WTC11 (cell line): ENCODE measurements around the gene B3GNT4. TPM values are rescaled to one million over a fixed set of nuclear protein-coding genes. Genes with fewer than 3 reads are reported as not detected.
A peak's percentile ranks its signal among the peaks of the same experiment; 100 is the strongest.

Source experiments
- ATAC-seq: fragments of 200-7000 bp; cut with Tn5 transposase; 2 replicates; pipeline ENCODE4 v1.10.0; 2021; ENCODE audit warnings: mild to moderate bottlenecking, moderate library complexity
- CTCF ChIA-PET: fragments of 300-600 bp; sonication (Branson Sonifier 250); formaldehyde crosslinking; loops from one replicate; lab custom pipeline; 2021; ENCODE audit warnings: antibody characterized with exemption; lab: Charles Lee
- POLR2A ChIA-PET: fragments of 350-600 bp; sonication (Branson Sonifier 250); formaldehyde crosslinking; loops from one replicate; lab custom pipeline; 2021; ENCODE audit warnings: antibody characterized with exemption; lab: Charles Lee
- DNase-seq: peaks from one replicate; pipeline ENCODE4 v3.0.0; 2021; ENCODE audit warnings: low spot score
- H3K27ac Mint-ChIP-seq: 2 replicates; pipeline ENCODE4 v1.8.0; 2021; ENCODE audit warnings: mixed read lengths
- H3K27me3 Mint-ChIP-seq: 2 replicates; pipeline ENCODE4 v1.8.0; 2021; ENCODE audit warnings: low read depth, mild to moderate bottlenecking, moderate library complexity, mixed read lengths
- H3K36me3 Mint-ChIP-seq: 2 replicates; pipeline ENCODE4 v1.8.0; 2021; ENCODE audit warnings: mixed read lengths
- H3K4me1 Mint-ChIP-seq: 2 replicates; pipeline ENCODE4 v1.8.0; 2022; ENCODE audit warnings: mixed read lengths
- H3K4me3 Mint-ChIP-seq: 2 replicates; pipeline ENCODE4 v1.8.0; 2021; ENCODE audit warnings: mild to moderate bottlenecking, moderate library complexity, mixed read lengths
- H3K9me3 Mint-ChIP-seq: 2 replicates; pipeline ENCODE4 v1.8.0; 2021; ENCODE audit warnings: mixed read lengths
- AR ChIP-seq: fragments of 250-450 bp; sonication (Bioruptor Pico); IDR thresholded peaks from 2 replicates; pipeline ENCODE4 v1.9.0; 2021; ENCODE audit warnings: mild to moderate bottlenecking
- ATF1 ChIP-seq: sonication (generic); formaldehyde crosslinking; IDR thresholded peaks from 2 replicates; pipeline ENCODE4 v1.8.1; 2023; ENCODE audit warnings: mild to moderate bottlenecking, moderate library complexity, missing genetic modification reagents
- CBFB ChIP-seq: sonication (generic); formaldehyde crosslinking; IDR thresholded peaks from 2 replicates; pipeline ENCODE4 v1.8.1; 2022; ENCODE audit warnings: mild to moderate bottlenecking, low read depth, missing genetic modification reagents
- ESRRA ChIP-seq: sonication (generic); formaldehyde crosslinking; IDR thresholded peaks from 2 replicates; pipeline ENCODE4 v1.8.1; 2022; ENCODE audit warnings: mild to moderate bottlenecking, missing genetic modification reagents, borderline replicate concordance
- FOXK1 ChIP-seq: sonication (generic); formaldehyde crosslinking; IDR thresholded peaks from 2 replicates; pipeline ENCODE4 v1.8.0; 2022; ENCODE audit warnings: mild to moderate bottlenecking, moderate library complexity, missing genetic modification reagents
- FOXP4 ChIP-seq: sonication (generic); formaldehyde crosslinking; IDR thresholded peaks from 2 replicates; pipeline ENCODE4 v1.8.0; 2022; ENCODE audit warnings: mild to moderate bottlenecking, missing genetic modification reagents
- GRHL2 ChIP-seq: fragments of 250-450 bp; sonication (Bioruptor Pico); IDR thresholded peaks from 2 replicates; pipeline ENCODE4 v1.8.0; 2022; ENCODE audit warnings: mild to moderate bottlenecking, moderate library complexity; ENCODE audit not compliant: insufficient replicate concordance, severe bottlenecking
- IRF1 ChIP-seq: sonication (generic); formaldehyde crosslinking; IDR thresholded peaks from 2 replicates; pipeline ENCODE4 v1.8.0; 2023; ENCODE audit warnings: missing genetic modification reagents
- JAZF1 ChIP-seq: fragments of 250-450 bp; sonication (Bioruptor Pico); IDR thresholded peaks from 2 replicates; pipeline ENCODE4 v1.9.0; 2021; ENCODE audit warnings: moderate library complexity, mild to moderate bottlenecking, inconsistent platforms
- JUN ChIP-seq: sonication (generic); formaldehyde crosslinking; IDR thresholded peaks from 2 replicates; pipeline ENCODE4 v1.8.0; 2023; ENCODE audit warnings: mild to moderate bottlenecking, missing genetic modification reagents
- KAT7 ChIP-seq: sonication (generic); formaldehyde crosslinking; IDR thresholded peaks from 2 replicates; pipeline ENCODE4 v1.8.1; 2023; ENCODE audit warnings: missing genetic modification reagents, mild to moderate bottlenecking, borderline replicate concordance
- NFATC4 ChIP-seq: fragments of 250-450 bp; sonication (Bioruptor Pico); IDR thresholded peaks from 2 replicates; pipeline ENCODE4 v1.9.0; 2021; ENCODE audit warnings: mild to moderate bottlenecking
- NR3C1 ChIP-seq: sonication (generic); formaldehyde crosslinking; conservative IDR thresholded peaks from 2 replicates; pipeline ENCODE4 v1.8.1; 2023; ENCODE audit warnings: low read depth, mild to moderate bottlenecking, missing genetic modification reagents
- PRDM15 ChIP-seq: sonication (generic); formaldehyde crosslinking; IDR thresholded peaks from 2 replicates; pipeline ENCODE4 v1.8.0; 2022; ENCODE audit warnings: missing genetic modification reagents
- SMAD4 ChIP-seq: sonication (generic); formaldehyde crosslinking; IDR thresholded peaks from 2 replicates; pipeline ENCODE4 v1.8.0; 2022; ENCODE audit warnings: mild to moderate bottlenecking, missing genetic modification reagents
- TP53 ChIP-seq: sonication (generic); formaldehyde crosslinking; IDR thresholded peaks from 2 replicates; pipeline ENCODE4 v1.8.1; 2023; ENCODE audit warnings: mild to moderate bottlenecking, missing genetic modification reagents
- ZNF219 ChIP-seq: sonication (generic); formaldehyde crosslinking; IDR thresholded peaks from 2 replicates; pipeline ENCODE4 v1.8.0; 2023; ENCODE audit warnings: missing genetic modification reagents, mild to moderate bottlenecking, borderline replicate concordance
- ZNF232 ChIP-seq: sonication (generic); formaldehyde crosslinking; IDR thresholded peaks from 2 replicates; pipeline ENCODE4 v1.8.0; 2022; ENCODE audit warnings: mild to moderate bottlenecking, missing genetic modification reagents
- ZNF317 ChIP-seq: sonication (generic); formaldehyde crosslinking; IDR thresholded peaks from 2 replicates; pipeline ENCODE4 v1.8.1; 2023; ENCODE audit warnings: low read depth, mild to moderate bottlenecking, moderate library complexity, missing genetic modification reagents, borderline replicate concordance
- total RNA-seq: library from RNA; stranded (reverse); gene quantifications from 3 replicates; pipeline ENCODE4 v1.2.3, GENCODE V29; 2021
- TF ChIP-seq, protein P1 (sequence below): sonication (generic); formaldehyde crosslinking; IDR thresholded peaks from 2 replicates; pipeline ENCODE4 v1.8.1; 2022; ENCODE audit warnings: mild to moderate bottlenecking, moderate library complexity, missing genetic modification reagents
- TF ChIP-seq, protein P2 (sequence below): sonication (generic); formaldehyde crosslinking; IDR thresholded peaks from 2 replicates; pipeline ENCODE4 v1.8.0; 2022; ENCODE audit warnings: mild to moderate bottlenecking, missing genetic modification reagents

Gene B3GNT4
- total RNA-seq, 1 experiment from 2014 or later: 2.0 TPM

GRCh38 chr12:122225683-122226365 is 22.3 kb downstream of the B3GNT4 start, which contains the start of gene DIABLO (continued):
- peak; percentile 73; the same call in 1 of the 2 replicates for TF ChIP-seq FOXP4 (CRISPR knock-in tag)
- TF ChIP-seq FOXK1 (CRISPR knock-in tag): peak; percentile 94; the same call in 1 of the 2 replicates

DNA sequence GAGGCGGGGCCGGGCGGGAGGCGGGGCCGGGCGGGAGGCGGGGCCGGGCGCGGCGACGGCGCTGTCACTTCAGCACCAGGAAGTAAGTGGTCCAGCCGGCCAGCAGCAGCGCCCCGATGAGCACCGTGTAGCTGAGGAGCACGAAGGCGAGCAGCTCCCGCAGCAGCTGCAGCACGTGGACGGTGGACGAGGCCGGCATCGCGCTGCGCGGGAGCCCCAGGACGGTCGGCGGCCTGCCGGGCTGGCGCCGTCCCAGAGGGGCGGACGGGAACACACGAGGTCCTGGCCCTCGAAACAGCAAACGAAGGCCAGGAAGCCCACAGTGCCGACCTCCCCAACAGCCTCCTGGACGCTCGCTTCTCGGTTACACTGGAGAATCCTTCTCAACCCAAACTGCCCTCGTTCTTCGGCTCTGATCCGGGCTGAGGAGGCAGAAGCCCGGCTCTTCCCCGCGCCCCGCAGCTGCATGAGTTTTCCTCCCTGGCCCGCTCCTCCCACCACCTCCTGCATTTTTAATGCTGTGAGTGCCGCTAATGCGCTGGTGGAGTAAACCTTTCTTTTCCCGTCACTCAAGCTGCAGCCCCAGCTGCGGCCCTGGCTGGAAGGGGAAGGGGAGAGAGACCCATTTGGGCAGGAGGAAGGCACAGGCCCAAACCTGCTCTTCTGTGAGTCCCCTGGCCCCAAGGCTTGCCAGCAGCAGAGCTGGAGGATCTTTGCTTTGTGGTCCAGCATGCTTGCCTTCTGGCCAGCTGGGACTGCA is 23.0 kb downstream of the B3GNT4 start:
- CTCF ChIA-PET: interaction anchor here (0.6 to 1.4 kb wide), 5 partner anchors 36 to 529 kb away, joined by 3 to 6 read pairs (median 3); partner anchors contain the start of genes CFAP251 and DENR
- ATAC-seq: peak; percentile 61; the same call in 1 of the 2 replicates
- POLR2A ChIA-PET: interaction anchor here (0.8 to 2.0 kb wide), 6 partner anchors 22 to 274 kb away, joined by 4 to 15 read pairs (median 4); partner anchors contain the start of genes B3GNT4 and ZCCHC8
- H3K4me3 Mint-ChIP-seq: peak overlapping the region; percentile 60
- H3K36me3 Mint-ChIP-seq: peaks cover 24% of the 10 kb centered on the region
- H3K9me3 Mint-ChIP-seq: no peaks in the 10 kb centered on the region
- DNase-seq: no peak
- no peaks in the 10 kb centered on the region; the same call in 1 of the 2 replicates for H3K27me3 Mint-ChIP-seq
- H3K27ac Mint-ChIP-seq: no peak overlapping the region
- H3K4me1 Mint-ChIP-seq: peaks cover 24% of the 10 kb centered on the region
- TF ChIP-seq ATF1 (CRISPR knock-in tag) (peak; percentile 97), ZNF219 (peak; percentile 97), GRHL2 (CRISPR knock-in tag) (no peak), ESRRA (CRISPR knock-in tag) (peak; percentile 97; the same call in 1 of the 2 replicates), JUN (CRISPR knock-in tag) (peak; percentile 99), ZNF317 (peak; percentile 78), SMAD4 (peak; percentile 94), NFATC4 (CRISPR knock-in tag) (no peak), KAT7 (CRISPR knock-in tag) (peak; percentile 96; the same call in 1 of the 2 replicates), IRF1 (CRISPR knock-in tag) (peak; percentile 98), NR3C1 (no peak), TP53 (peak; percentile 98), ZNF232 (peak; percentile 97), AR (CRISPR knock-in tag) (no peak), PRDM15 (CRISPR knock-in tag) (peak; percentile 76), CBFB (CRISPR knock-in tag) (no peak), JAZF1 (no peak)
- TF ChIP-seq, protein P1, sequence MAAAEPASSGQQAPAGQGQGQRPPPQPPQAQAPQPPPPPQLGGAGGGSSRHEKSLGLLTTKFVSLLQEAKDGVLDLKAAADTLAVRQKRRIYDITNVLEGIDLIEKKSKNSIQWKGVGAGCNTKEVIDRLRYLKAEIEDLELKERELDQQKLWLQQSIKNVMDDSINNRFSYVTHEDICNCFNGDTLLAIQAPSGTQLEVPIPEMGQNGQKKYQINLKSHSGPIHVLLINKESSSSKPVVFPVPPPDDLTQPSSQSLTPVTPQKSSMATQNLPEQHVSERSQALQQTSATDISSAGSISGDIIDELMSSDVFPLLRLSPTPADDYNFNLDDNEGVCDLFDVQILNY (CRISPR knock-in tag): peak; percentile 91; the same call in 1 of the 2 replicates
- TF ChIP-seq, protein P2, sequence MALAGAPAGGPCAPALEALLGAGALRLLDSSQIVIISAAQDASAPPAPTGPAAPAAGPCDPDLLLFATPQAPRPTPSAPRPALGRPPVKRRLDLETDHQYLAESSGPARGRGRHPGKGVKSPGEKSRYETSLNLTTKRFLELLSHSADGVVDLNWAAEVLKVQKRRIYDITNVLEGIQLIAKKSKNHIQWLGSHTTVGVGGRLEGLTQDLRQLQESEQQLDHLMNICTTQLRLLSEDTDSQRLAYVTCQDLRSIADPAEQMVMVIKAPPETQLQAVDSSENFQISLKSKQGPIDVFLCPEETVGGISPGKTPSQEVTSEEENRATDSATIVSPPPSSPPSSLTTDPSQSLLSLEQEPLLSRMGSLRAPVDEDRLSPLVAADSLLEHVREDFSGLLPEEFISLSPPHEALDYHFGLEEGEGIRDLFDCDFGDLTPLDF (CRISPR knock-in tag): peak; percentile 96
